Measurements from ENCODE around the gene PPP1R9B.

Gene PPP1R9B

DNA sequence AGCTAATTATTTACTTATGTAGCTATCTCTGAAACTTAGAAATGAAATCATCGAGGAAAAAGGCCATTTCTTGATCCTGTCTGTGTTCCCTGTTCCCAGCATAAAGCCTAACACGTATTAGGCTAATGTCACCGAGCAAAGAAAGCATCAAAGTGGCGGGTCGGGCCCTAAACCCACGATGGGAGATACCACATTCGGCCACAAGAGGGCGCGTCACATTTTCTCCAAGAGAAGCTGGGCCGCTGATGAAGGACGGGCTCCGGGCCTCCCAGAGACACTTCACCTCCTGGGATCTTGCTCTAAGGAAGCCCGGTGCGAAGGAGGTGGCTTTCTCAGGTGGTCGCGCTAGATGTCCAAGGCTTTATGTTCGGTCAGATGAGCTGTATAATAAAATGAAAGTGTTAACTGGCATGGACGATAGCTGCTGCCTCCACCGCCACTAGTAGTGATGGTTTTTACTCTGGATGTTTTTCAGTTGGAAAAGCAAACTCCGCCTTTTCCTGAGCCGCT lies 56.2 kb downstream of the PPP1R9B start:
- peak; percentile 76 to 93 (median 87) for DNase-seq (ENCODE audit: low read depth in 2 of 3, low spot score in 1 of 3)

DNA sequence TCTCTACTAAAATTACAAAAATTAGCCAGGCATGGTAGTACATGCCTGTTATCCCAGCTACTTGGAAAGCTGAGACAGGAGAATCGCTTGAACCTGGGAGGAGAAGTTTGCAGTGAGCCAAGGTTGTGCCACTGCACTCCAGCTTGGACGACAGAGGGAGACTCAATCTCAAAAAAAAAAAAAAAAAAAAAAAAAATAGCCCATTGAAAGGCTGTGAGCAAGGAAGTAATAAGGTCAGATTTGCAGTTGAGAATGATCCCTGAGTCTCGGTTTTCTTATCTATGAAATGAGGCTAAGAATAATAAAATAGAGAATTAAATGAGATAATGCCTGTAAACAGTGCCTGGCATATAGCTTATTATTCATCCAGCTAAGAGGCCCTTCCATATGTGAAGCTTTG lies 56.7 kb downstream of the PPP1R9B start:
- no peak for DNase-seq (ENCODE audit: low read depth in 2 of 3, low spot score in 1 of 3)

DNA sequence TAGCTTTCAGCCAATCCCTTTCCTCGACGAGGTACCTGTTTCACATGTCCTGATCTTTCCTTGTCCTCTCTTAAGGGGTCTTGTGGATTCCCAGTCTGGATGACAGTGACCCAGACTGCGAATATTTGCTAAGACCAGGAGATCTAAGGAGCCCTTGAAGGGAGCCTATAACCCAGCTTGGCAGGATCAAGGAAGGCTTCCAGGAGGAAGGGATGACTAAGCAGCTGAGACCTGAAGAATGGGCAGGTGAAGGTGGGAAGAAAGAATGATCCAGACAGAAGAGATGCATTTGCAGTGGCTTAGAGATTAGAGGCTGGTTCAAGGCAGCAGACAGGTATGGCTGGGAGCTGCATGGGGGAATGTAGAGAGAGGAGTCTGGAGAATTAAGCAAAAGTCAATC lies 57.2 kb downstream of the PPP1R9B start:
- DNase-seq (ENCODE audit: low read depth in 2 of 3, low spot score in 1 of 3) = no peak

DNA sequence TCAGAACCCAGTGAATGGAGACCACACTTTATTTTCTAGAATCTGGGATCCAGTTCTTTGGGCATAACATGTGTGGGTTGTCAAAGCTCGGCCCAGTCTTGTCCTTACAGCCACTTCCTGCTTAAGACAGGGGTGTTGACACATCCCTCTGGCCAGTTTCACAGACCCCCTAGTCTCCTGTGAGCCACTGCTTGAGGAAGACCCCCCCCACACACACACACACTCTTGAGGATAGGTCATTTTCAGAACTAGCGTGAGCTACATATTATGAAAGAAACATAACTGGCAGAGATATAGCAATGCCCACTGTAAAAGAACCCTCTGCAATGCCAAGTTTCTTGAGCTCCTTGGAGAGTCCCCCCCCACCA lies 58.6 kb downstream of the PPP1R9B start:
- no peak for DNase-seq (ENCODE audit: low read depth in 2 of 3, low spot score in 1 of 3)

- no peak for DNase-seq (ENCODE audit: low read depth in 2 of 3, low spot score in 1 of 3)
These were observed 59.2 kb downstream of the PPP1R9B start for GRCh38 chr17:50090971-50091917.

DNA sequence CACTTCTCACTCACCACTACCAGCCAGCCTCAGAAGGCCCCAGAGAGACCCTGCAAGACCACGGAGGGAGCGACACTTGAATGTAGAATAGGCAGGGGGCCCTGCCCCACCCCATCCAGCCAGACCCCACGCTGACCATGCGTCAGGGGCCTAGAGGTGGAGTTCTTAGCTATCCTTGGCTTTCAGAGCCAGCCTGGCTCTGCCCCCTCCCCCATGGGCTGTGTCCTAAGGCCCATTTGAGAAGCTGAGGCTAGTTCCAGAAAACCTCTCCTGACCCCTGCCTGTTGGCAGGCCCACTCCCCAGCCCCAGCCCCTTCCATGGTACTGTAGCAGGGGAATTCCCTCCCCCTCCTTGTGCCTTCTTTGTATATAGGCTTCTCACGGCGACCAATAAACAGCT lies 60.4 kb downstream of the PPP1R9B start:
- DNase-seq (ENCODE audit: low read depth in 2 of 3, low spot score in 1 of 3) = no peak

DNA sequence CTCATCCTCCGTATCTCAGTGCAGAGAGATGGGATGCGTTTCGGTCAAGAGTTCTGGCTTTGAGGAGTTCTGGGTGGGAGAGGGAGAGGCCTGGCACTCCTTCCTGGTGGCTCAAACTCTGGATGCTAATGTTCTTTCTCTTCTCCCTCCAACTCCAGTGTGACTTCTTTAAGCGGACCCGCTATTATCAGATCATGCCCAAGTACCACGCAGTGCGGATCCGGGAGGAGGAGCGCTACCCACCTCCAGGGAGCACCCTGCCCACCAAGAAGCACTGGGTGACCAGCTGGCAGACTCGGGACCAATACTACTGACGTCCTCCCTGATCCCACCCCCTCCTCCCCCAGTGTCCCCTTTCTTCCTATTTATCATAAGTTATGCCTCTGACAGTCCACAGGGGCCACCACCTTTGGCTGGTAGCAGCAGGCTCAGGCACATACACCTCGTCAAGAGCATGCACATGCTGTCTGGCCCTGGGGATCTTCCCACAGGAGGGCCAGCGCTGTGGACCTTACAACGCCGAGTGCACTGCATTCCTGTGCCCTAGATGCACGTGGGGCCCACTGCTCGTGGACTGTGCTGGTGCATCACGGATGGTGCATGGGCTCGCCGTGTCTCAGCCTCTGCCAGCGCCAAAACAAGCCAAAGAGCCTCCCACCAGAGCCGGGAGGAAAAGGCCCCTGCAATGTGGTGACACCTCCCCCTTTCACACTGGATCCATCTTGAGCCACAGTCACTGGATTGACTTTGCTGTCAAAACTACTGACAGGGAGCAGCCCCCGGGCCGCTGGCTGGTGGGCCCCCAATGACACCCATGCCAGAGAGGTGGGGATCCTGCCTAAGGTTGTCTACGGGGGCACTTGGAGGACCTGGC lies 61.3 kb downstream of the PPP1R9B start:
- DNase-seq (ENCODE audit: low read depth in 2 of 3, low spot score in 1 of 3) = no peak

DNA sequence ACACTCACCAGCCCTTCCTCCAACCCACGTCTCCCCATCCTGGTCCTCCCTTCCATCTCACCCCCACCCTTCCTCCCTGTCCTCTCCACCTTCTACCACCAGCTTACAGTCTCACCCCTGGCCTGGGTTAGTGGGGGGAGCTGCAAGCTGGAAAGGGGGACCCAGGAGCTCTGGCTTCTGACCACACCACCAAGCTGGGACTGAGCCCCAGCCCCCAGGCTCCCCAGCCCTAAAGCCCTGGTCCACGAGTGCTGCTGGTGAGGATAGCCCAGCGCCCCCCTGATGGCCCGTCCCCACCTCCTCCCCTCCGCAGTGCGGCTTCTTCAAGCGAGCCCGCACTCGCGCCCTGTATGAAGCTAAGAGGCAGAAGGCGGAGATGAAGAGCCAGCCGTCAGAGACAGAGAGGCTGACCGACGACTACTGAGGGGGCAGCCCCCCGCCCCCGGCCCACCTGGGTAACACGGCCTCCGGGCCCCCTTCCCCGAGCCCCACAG lies 62.5 kb downstream of the PPP1R9B start:
- DNase-seq (ENCODE audit: low read depth in 2 of 3, low spot score in 1 of 3) = no peak

- DNase-seq (ENCODE audit: low read depth in 2 of 3, low spot score in 1 of 3) = peak; percentile 63 to 82 (median 65)
These were observed 63.1 kb downstream of the PPP1R9B start for GRCh38 chr17:50087246-50087911.

Measured in stimulated activated CD4-positive, alpha-beta T cell treated with anti-CD3 and anti-CD28 coated beads, Interleukin-12 subunit alpha, Interleukin-12 subunit beta, amount 100 ng/mL, for 48 hours (primary cell).